ENCODE measurements around the gene C9orf40.

The C9orf40 gene

GRCh38 chr9:74946686-74947085 lies 6.0 kb downstream of the C9orf40 start:
- H3K36me3 ChIP-seq (ENCODE audit: control insufficient read depth in 4 of 4, insufficient read depth in 4 of 4, low read length in 3 of 4) = peaks cover 0 to 2% (median 0%) of the 10 kb centered on the region in 4 experiments
- CTCF ChIA-PET = no interaction called here
- POLR2A ChIA-PET = no interaction called here
- peaks cover 0 to 7% (median 4%) of the 10 kb centered on the region in 4 experiments for H3K4me1 ChIP-seq (ENCODE audit: control extremely low read depth in 1 of 4, control insufficient read depth in 4 of 4, insufficient read depth in 4 of 4, low read length in 3 of 4)
- H3K9me3 ChIP-seq (ENCODE audit: control extremely low read depth in 1 of 5, control insufficient read depth in 4 of 5, insufficient read depth in 2 of 5, low read depth in 1 of 5, low read length in 4 of 5) = peaks cover 0 to 2% (median 0%) of the 10 kb centered on the region in 5 experiments
- no peak overlapping the region for H3K27ac ChIP-seq (ENCODE audit: insufficient read depth in 1 of 2, low read depth in 1 of 2, low read length in 2 of 2, poor library complexity in 1 of 2, severe bottlenecking in 2 of 2)
- H3K27me3 ChIP-seq (replicated peaks in 2 of 5; ENCODE audit: control insufficient read depth in 4 of 5, insufficient read depth in 5 of 5, low read length in 4 of 5) = no peaks in the 10 kb centered on the region
- H3K4me3 ChIP-seq (ENCODE audit: control insufficient read depth in 1 of 7, extremely low read depth in 1 of 7, insufficient read depth in 4 of 7, low read depth in 2 of 7, low read length in 6 of 7) = no peak overlapping the region
- DNase-seq = no peak

DNA sequence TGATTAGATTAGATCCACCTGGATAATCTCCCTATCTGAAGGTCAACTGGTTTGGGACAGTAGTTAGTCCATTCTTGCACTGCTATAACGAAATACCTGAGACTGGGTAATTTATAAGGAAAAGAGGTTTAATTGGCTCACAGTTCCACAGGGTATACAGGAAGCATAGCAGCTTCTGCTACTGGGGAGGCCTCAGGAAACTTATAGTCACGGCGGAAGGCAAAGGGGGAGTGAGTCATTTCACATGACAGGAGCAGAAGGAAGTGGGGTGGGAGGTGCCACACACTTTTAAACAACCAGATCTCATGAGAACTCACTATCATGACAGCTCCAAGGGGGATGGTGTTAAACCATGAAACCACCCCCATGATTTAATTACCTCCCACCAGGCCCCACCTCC lies 9.9 kb downstream of the C9orf40 start:
- peaks cover 0 to 2% (median 0%) of the 10 kb centered on the region in 5 experiments for H3K9me3 ChIP-seq (ENCODE audit: control extremely low read depth in 1 of 5, control insufficient read depth in 4 of 5, insufficient read depth in 2 of 5, low read depth in 1 of 5, low read length in 4 of 5)
- CTCF ChIA-PET = interaction anchor here (2.9 kb wide), 1 partner anchor 10 kb away, joined by 12 read pairs; the partner anchor contains the start of gene C9orf40
- WGBS (ENCODE audit: insufficient coverage) = 50% methylated on average over 2 of the region's 3 CpGs
- POLR2A ChIA-PET = no interaction called here
- no peaks in the 10 kb centered on the region for H3K4me1 ChIP-seq (ENCODE audit: control extremely low read depth in 1 of 4, control insufficient read depth in 4 of 4, insufficient read depth in 4 of 4, low read length in 3 of 4)
- no peaks in the 10 kb centered on the region for H3K27me3 ChIP-seq (replicated peaks in 2 of 5; ENCODE audit: control insufficient read depth in 4 of 5, insufficient read depth in 5 of 5, low read length in 4 of 5)
- no peak overlapping the region for H3K27ac ChIP-seq (ENCODE audit: insufficient read depth in 1 of 2, low read depth in 1 of 2, low read length in 2 of 2, poor library complexity in 1 of 2, severe bottlenecking in 2 of 2)
- H3K36me3 ChIP-seq (ENCODE audit: control insufficient read depth in 4 of 4, insufficient read depth in 4 of 4, low read length in 3 of 4) = no peaks in the 10 kb centered on the region
- DNase-seq = peak in 2 of 3 donors; percentile 55 to 69
- no peak overlapping the region for H3K4me3 ChIP-seq (ENCODE audit: control insufficient read depth in 1 of 7, extremely low read depth in 1 of 7, insufficient read depth in 4 of 7, low read depth in 2 of 7, low read length in 6 of 7)

- H3K4me1 ChIP-seq (ENCODE audit: control extremely low read depth in 1 of 4, control insufficient read depth in 4 of 4, insufficient read depth in 4 of 4, low read length in 3 of 4) = no peaks in the 10 kb centered on the region
- 94% methylated on average over 4 of the region's 4 CpGs for WGBS (ENCODE audit: insufficient coverage)
- no peaks in the 10 kb centered on the region for H3K27me3 ChIP-seq (replicated peaks in 2 of 5; ENCODE audit: control insufficient read depth in 4 of 5, insufficient read depth in 5 of 5, low read length in 4 of 5)
- no peaks in the 10 kb centered on the region for H3K36me3 ChIP-seq (ENCODE audit: control insufficient read depth in 4 of 4, insufficient read depth in 4 of 4, low read length in 3 of 4)
- peak in 2 of 3 donors; percentile 26 to 34 for DNase-seq
- POLR2A ChIA-PET = no interaction called here
- H3K9me3 ChIP-seq (ENCODE audit: control extremely low read depth in 1 of 5, control insufficient read depth in 4 of 5, insufficient read depth in 2 of 5, low read depth in 1 of 5, low read length in 4 of 5) = peaks cover 0 to 2% (median 0%) of the 10 kb centered on the region in 5 experiments
- H3K4me3 ChIP-seq (ENCODE audit: control insufficient read depth in 1 of 7, extremely low read depth in 1 of 7, insufficient read depth in 4 of 7, low read depth in 2 of 7, low read length in 6 of 7) = no peak overlapping the region
- CTCF ChIA-PET = interaction anchor here (0.6 to 1.5 kb wide), 2 partner anchors 9 to 166 kb away, joined by 3 to 4 read pairs; no protein-coding TSS in a partner anchor
- H3K27ac ChIP-seq (ENCODE audit: insufficient read depth in 1 of 2, low read depth in 1 of 2, low read length in 2 of 2, poor library complexity in 1 of 2, severe bottlenecking in 2 of 2) = no peak overlapping the region
These were observed 12.1 kb downstream of the C9orf40 start for GRCh38 chr9:74940600-74940999.

DNA sequence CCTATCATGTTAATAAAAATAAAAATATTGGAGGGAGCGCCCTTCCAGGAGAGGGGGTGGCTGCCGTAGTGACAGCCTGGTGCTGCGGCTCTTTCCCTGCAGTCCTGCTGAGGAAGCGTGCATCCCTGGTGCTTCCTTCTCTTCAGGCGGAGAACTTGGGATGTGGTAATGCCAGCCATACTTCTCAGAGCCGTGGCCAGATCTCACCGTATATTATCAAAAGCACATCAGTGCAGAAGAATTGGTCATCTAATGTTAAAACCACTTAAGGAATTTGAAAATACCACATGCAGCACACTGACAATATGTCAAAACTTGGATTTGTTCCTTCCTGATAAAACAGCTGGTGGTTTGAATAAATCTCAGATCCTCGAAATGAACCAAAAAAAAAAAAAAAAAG lies 17.7 kb downstream of the C9orf40 start:
- Histone ChIP-seq H3K36me3 (ENCODE audit: control insufficient read depth in 4 of 4, insufficient read depth in 4 of 4, low read length in 3 of 4) (no peaks in the 10 kb centered on the region), H3K4me3 (ENCODE audit: control insufficient read depth in 1 of 7, extremely low read depth in 1 of 7, insufficient read depth in 4 of 7, low read depth in 2 of 7, low read length in 6 of 7) (no peak overlapping the region), H3K27me3 (replicated peaks in 2 of 5; ENCODE audit: control insufficient read depth in 4 of 5, insufficient read depth in 5 of 5, low read length in 4 of 5) (no peaks in the 10 kb centered on the region), H3K4me1 (ENCODE audit: control extremely low read depth in 1 of 4, control insufficient read depth in 4 of 4, insufficient read depth in 4 of 4, low read length in 3 of 4) (no peaks in the 10 kb centered on the region), H3K27ac (ENCODE audit: insufficient read depth in 1 of 2, low read depth in 1 of 2, low read length in 2 of 2, poor library complexity in 1 of 2, severe bottlenecking in 2 of 2) (no peak overlapping the region), H3K9me3 (ENCODE audit: control extremely low read depth in 1 of 5, control insufficient read depth in 4 of 5, insufficient read depth in 2 of 5, low read depth in 1 of 5, low read length in 4 of 5) (peaks cover 0 to 6% (median 0%) of the 10 kb centered on the region in 5 experiments)
- WGBS (ENCODE audit: insufficient coverage) = 100% methylated on average over 3 of the region's 8 CpGs
- no peak for DNase-seq
- CTCF ChIA-PET = no interaction called here
- POLR2A ChIA-PET = no interaction called here

DNA sequence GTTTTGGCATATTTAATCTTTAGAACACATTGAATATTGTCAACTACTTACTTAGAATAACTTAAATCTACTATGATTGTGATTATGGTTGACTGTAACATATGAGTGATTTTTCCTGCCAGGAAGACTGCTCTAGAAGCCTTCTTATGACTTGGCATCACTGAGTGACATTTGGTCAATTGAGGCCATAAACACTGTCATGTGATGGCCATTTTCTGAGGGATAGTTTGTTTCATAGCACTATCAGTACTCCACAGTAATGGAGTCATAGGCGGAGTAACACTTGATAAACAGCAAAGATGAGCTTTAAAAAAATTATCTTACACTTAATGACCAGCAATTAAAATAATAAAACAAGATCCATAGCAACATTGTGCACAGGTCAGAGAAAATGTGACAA lies 31.0 kb downstream of the C9orf40 start:
- Histone ChIP-seq H3K36me3 (ENCODE audit: control insufficient read depth in 4 of 4, insufficient read depth in 4 of 4, low read length in 3 of 4) (no peaks in the 10 kb centered on the region), H3K4me1 (ENCODE audit: control extremely low read depth in 1 of 4, control insufficient read depth in 4 of 4, insufficient read depth in 4 of 4, low read length in 3 of 4) (no peaks in the 10 kb centered on the region), H3K4me3 (ENCODE audit: control insufficient read depth in 1 of 7, extremely low read depth in 1 of 7, insufficient read depth in 4 of 7, low read depth in 2 of 7, low read length in 6 of 7) (no peak overlapping the region), H3K27me3 (replicated peaks in 2 of 5; ENCODE audit: control insufficient read depth in 4 of 5, insufficient read depth in 5 of 5, low read length in 4 of 5) (no peaks in the 10 kb centered on the region), H3K9me3 (ENCODE audit: control extremely low read depth in 1 of 5, control insufficient read depth in 4 of 5, insufficient read depth in 2 of 5, low read depth in 1 of 5, low read length in 4 of 5) (no peaks in the 10 kb centered on the region), H3K27ac (ENCODE audit: insufficient read depth in 1 of 2, low read depth in 1 of 2, low read length in 2 of 2, poor library complexity in 1 of 2, severe bottlenecking in 2 of 2) (no peak overlapping the region)
- no peak for DNase-seq
- no CpG with 5 or more reads among the region's 1 CpG for WGBS (ENCODE audit: insufficient coverage)
- POLR2A ChIA-PET = no interaction called here
- CTCF ChIA-PET = no interaction called here

DNA sequence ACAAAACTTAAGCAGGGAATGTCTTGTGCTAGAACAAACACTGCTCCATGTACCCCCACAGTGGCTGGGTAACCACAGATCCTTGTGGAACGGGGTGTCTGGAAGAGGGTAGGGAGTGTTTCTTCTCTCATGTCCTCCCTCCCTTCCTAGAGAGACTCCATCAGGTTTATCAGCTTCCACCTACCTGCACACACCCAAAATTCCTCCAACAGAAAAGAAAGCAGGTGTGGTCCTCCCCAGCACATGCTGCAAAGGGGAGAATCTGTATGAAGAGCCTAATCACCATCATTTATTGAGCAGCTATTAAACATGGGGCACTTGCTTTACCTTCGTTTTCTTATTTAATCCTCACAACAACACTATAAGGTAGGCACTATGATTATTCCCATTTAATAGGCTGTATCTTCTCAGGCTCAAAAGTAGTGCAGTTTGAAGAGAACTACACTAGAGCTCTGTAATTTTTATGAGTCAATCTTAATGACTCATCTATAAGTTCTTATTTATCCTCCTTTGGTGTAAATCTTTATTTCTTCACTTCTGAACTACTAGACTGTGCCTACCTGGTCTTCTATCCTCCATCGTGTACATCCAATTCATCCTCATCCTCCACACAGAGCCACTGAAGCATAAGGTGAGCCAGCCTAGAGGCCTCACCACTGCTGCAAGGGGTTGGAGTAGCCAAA lies 31.6 kb downstream of the C9orf40 start:
- CTCF ChIA-PET = no interaction called here
- H3K27ac ChIP-seq (ENCODE audit: insufficient read depth in 1 of 2, low read depth in 1 of 2, low read length in 2 of 2, poor library complexity in 1 of 2, severe bottlenecking in 2 of 2) = no peak overlapping the region

DNA sequence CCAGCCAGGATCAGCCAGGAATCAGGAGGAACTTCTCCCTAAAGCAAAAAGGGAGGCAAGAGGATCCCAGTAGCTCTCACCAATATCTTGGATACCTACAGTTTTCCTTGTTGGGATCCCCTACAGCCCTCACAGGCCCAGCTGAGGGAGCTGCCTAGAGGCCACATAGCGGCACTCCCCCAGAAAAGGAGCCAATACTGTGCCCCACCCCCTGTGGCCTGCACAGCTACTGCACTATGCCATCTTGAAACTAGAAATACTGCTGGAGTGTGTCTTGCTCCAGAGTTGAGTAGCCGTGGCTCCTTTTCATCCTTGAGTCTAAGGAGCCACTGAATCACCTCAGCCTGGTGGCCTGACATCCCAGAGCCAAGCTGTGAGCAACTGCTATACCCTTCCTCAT lies 42.7 kb downstream of the C9orf40 start:
- 100% methylated on average over 2 of the region's 2 CpGs for WGBS (ENCODE audit: insufficient coverage)
- Histone ChIP-seq H3K4me1 (ENCODE audit: control extremely low read depth in 1 of 4, control insufficient read depth in 4 of 4, insufficient read depth in 4 of 4, low read length in 3 of 4) (no peaks in the 10 kb centered on the region), H3K27me3 (replicated peaks in 2 of 5; ENCODE audit: control insufficient read depth in 4 of 5, insufficient read depth in 5 of 5, low read length in 4 of 5) (no peaks in the 10 kb centered on the region), H3K4me3 (ENCODE audit: control insufficient read depth in 1 of 7, extremely low read depth in 1 of 7, insufficient read depth in 4 of 7, low read depth in 2 of 7, low read length in 6 of 7) (no peak overlapping the region), H3K9me3 (ENCODE audit: control extremely low read depth in 1 of 5, control insufficient read depth in 4 of 5, insufficient read depth in 2 of 5, low read depth in 1 of 5, low read length in 4 of 5) (peaks cover 0 to 3% (median 0%) of the 10 kb centered on the region in 5 experiments), H3K36me3 (ENCODE audit: control insufficient read depth in 4 of 4, insufficient read depth in 4 of 4, low read length in 3 of 4) (no peaks in the 10 kb centered on the region), H3K27ac (ENCODE audit: insufficient read depth in 1 of 2, low read depth in 1 of 2, low read length in 2 of 2, poor library complexity in 1 of 2, severe bottlenecking in 2 of 2) (no peak overlapping the region)
- DNase-seq = no peak
- ChIA-PET POLR2A (no interaction called here), CTCF (no interaction called here)

More for the DNA sequence above, 31.6 kb downstream of the C9orf40 start:
- Histone ChIP-seq H3K4me1 (ENCODE audit: control extremely low read depth in 1 of 4, control insufficient read depth in 4 of 4, insufficient read depth in 4 of 4, low read length in 3 of 4) (no peaks in the 10 kb centered on the region), H3K27me3 (replicated peaks in 2 of 5; ENCODE audit: control insufficient read depth in 4 of 5, insufficient read depth in 5 of 5, low read length in 4 of 5) (no peaks in the 10 kb centered on the region), H3K36me3 (ENCODE audit: control insufficient read depth in 4 of 4, insufficient read depth in 4 of 4, low read length in 3 of 4) (no peaks in the 10 kb centered on the region), H3K4me3 (ENCODE audit: control insufficient read depth in 1 of 7, extremely low read depth in 1 of 7, insufficient read depth in 4 of 7, low read depth in 2 of 7, low read length in 6 of 7) (no peak overlapping the region), H3K9me3 (ENCODE audit: control extremely low read depth in 1 of 5, control insufficient read depth in 4 of 5, insufficient read depth in 2 of 5, low read depth in 1 of 5, low read length in 4 of 5) (no peaks in the 10 kb centered on the region)
- WGBS (ENCODE audit: insufficient coverage) = 92% methylated on average over 1 of the region's 3 CpGs
- POLR2A ChIA-PET = interaction anchor here (0.6 kb wide), 1 partner anchor 93 kb away, joined by 6 read pairs; no protein-coding TSS in a partner anchor
- DNase-seq = no peak
